ENCODE results near the gene POLD1.

Gene POLD1

DNA sequence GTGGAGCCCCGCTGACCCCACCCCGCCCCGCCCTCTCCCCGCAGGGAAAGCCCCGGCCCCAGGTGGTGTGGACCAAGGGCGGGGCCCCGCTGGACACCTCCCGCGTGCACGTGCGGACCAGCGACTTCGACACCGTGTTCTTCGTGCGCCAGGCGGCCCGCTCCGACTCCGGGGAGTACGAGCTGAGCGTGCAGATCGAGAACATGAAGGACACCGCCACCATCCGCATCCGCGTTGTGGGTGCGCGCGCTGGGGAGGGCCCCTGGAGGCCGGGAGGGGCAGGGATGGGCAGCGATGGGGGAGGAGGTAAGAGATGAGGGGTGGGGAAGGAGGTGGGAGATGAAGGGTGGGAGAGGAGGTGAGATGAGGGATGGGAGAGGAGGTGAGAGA, 74.9 kb downstream of the POLD1 start:
- no peak overlapping the region for H3K27ac ChIP-seq

DNA sequence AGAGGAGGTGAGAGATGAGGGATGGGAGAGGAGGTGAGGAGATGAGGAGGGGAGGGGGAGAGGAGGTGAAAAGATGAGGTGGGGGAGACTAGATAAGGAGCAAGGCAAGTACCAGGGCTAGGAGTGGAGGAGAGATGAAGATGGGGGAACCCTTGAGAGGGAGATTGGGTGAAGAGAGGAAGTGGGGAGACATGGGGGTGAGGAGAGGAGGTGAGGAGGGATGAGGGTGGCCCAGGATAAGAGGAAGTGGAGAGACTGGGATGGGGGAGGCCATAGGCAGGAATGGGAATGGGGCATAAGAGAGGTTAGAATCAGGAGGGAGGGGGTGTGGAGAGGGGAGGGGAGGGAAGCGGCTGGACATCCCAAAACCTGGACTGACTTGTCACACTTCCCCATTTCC, 75.5 kb downstream of the POLD1 start:
- no peak overlapping the region for H3K27ac ChIP-seq
- TF ChIP-seq, protein P1, sequence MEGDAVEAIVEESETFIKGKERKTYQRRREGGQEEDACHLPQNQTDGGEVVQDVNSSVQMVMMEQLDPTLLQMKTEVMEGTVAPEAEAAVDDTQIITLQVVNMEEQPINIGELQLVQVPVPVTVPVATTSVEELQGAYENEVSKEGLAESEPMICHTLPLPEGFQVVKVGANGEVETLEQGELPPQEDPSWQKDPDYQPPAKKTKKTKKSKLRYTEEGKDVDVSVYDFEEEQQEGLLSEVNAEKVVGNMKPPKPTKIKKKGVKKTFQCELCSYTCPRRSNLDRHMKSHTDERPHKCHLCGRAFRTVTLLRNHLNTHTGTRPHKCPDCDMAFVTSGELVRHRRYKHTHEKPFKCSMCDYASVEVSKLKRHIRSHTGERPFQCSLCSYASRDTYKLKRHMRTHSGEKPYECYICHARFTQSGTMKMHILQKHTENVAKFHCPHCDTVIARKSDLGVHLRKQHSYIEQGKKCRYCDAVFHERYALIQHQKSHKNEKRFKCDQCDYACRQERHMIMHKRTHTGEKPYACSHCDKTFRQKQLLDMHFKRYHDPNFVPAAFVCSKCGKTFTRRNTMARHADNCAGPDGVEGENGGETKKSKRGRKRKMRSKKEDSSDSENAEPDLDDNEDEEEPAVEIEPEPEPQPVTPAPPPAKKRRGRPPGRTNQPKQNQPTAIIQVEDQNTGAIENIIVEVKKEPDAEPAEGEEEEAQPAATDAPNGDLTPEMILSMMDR (conservative IDR thresholded peaks at IDR 0.05), result no peak

More for the DNA sequence above, 74.9 kb downstream of the POLD1 start:
- TF ChIP-seq, protein P1 (conservative IDR thresholded peaks at IDR 0.05), result no peak

DNA sequence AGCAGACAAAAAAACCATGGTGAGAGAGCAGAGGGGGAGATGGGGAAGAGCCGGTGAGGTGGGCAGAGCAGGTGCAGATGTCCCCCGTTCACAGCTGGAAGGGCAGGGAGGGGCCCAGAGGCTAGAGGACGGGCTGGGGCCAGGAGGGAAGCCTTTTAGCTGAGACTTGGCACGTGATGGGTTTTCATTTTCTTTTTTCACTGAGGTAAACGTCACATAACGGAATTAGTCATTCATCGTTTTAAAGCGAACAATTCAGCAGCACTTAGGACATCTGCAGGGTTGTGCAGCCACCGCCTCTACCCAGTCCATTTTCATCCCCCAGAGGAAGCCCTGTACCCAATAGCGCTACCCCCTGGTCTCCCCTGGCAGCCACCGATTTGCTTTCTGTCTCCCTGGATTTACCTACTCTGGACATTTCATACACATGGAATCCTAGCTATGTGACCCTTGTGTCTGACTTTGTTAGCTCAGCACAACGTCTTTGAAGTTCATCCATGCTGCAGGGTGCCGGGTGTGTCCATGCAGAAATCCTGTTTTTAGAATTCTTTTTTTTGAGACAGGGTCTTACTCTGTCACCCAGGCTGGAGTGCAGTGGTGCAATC, 76.1 kb downstream of the POLD1 start:
- TF ChIP-seq, protein P1 (conservative IDR thresholded peaks at IDR 0.05), result no peak
- H3K27ac ChIP-seq, result no peak overlapping the region

DNA sequence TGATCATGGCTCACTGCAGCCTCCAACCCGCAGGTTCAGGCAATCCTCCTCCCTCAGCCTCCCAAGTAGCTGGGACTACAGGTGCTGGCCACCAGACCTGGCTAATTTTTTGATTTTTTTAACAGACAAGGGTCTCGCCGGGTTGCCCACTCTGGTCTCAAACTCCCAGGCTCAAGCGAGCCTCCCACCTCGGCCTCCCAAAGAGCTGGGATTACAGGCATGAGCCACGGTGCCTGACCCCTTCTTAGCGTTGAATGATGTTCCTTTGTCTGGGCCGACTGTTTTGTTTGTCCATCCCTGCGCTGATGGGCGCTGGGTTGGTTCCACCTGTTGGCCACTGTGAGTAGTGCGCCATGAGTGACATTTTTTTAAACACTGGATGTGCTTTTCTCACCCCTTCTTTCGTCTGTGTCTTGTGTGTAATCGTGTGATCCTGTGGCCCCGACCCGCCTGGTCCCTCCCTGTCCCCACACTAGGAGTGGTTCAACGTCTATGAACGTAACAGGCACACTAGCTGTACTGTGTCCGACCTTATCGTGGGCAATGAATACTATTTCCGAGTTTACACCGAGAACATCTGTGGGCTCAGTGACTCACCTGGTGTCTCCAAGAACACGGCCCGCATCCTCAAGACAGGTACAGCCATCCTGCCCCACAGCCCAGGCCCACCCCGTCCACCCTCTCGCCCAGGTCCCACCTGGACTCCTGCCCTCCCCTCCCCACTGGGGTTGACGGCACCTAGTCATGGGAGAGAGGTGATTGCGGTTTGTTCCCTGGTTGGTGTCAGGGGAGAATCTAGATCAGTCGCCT, 77.1 kb downstream of the POLD1 start:
- no peak overlapping the region for H3K27ac ChIP-seq
- TF ChIP-seq, protein P1 (conservative IDR thresholded peaks at IDR 0.05), result peak; percentile 96

DNA sequence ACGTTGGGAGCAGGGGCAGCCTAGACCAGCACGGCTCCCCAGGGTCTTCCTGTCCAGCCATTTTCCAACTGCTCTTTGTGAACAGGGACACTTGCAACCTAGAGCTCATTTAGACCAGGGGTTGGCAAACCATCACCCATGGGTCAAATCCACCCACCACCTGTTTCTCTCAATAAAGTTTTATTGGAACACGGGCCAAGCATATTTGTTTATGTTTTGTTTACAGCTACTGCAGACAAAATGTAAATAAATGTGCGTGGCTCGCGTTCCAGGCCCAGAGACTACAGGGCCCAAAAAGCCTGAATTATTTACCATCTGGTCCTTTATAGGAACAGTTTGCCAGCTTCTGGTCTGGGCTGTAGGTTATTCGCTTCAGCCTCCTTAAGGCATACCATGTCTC, 78.8 kb downstream of the POLD1 start:
- no peak overlapping the region for H3K27ac ChIP-seq
- TF ChIP-seq, protein P1 (conservative IDR thresholded peaks at IDR 0.05), result no peak

DNA sequence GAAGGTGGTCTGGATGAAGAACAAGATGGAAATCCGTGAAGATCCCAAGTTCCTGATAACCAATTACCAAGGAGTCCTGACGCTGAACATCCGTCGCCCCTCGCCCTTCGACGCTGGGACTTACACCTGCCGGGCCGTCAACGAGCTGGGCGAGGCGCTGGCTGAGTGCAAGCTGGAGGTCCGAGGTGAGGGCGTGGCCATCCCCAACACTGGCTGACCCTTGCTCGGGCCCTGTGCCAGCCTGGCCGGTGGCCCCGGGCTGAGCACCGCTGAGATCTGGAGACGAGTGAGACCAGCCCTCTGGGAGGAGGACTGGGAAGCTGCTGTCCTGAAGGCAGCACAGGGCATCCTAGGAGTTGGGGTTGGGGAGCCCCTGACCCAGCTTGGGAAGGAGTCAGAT, 80.2 kb downstream of the POLD1 start:
- TF ChIP-seq, protein P1 (conservative IDR thresholded peaks at IDR 0.05), result no peak
- H3K27ac ChIP-seq, result no peak overlapping the region

DNA sequence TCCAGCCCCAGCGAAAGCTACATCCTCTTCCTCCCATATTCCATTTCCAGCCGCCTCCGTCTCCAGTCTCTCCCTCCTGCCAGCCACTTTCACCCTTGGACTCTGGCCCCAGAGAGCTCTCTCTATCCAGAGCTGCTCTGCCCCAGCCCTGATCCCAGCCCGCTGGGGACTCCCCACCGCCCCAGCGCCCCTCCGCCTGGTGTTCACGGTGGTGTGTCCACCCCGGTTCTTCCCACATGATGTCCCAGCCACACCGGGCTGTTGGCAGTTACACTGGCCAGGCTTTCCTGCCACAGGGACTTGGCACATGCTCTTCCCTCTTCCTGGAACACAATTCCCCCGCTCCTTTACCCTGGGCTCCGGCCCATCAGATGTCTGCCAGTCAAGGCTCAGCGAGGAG, 80.9 kb downstream of the POLD1 start:
- TF ChIP-seq, protein P1 (conservative IDR thresholded peaks at IDR 0.05), result no peak
- no peak overlapping the region for H3K27ac ChIP-seq
